OCI-LY3 (cell line): ENCODE measurements around the gene NCKAP5.

ENCODE experiments used
- EZH2phosphoT487 ChIP-seq: fragments of 200-600 bp; shearing (Covaris generic); IDR thresholded peaks from 2 replicates; pipeline ENCODE4 v1.6.1; 2018; ENCODE audit warnings: antibody characterized with exemption, mixed run types, low read depth
- TF ChIP-seq, protein P1 (sequence below): fragments of 200-600, 300-600 bp; sonication (generic); IDR thresholded peaks from 2 replicates; pipeline ENCODE4 v1.5.1; 2014; ENCODE audit warnings: antibody characterized with exemption, low read length, low read depth

DNA sequence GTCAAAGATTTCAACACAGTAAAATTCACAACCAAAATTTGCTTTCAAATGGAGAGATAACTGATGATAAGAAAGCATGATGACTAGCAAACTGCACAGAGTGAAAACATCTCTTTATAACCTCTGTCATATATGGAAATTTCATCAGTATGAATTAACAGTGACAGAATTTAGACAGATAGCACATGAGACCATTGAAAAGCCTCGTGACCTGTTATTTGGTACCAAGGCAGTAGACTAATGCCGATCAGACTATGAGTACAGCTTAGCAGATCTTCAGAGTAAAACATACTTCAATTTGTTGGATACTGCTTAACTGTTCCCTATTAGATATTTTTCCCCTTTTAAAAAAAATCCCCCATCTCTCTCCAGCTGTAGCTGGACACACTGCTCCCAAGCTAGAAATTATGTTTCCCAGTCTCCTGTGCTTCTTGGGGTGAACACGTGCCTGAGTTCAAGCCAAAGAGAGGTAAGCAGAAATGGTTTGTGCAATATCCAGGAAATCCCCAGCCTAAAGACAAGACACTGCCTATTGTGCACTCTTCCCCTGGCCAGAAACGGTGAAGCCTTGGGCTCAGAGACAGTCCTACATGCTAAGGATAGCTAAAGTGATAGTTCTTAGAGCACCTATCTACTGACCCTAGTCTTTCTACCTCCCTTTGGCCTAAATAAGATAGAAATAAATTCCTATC, 256.1 kb downstream of the NCKAP5 start:
- TF ChIP-seq, protein P1, sequence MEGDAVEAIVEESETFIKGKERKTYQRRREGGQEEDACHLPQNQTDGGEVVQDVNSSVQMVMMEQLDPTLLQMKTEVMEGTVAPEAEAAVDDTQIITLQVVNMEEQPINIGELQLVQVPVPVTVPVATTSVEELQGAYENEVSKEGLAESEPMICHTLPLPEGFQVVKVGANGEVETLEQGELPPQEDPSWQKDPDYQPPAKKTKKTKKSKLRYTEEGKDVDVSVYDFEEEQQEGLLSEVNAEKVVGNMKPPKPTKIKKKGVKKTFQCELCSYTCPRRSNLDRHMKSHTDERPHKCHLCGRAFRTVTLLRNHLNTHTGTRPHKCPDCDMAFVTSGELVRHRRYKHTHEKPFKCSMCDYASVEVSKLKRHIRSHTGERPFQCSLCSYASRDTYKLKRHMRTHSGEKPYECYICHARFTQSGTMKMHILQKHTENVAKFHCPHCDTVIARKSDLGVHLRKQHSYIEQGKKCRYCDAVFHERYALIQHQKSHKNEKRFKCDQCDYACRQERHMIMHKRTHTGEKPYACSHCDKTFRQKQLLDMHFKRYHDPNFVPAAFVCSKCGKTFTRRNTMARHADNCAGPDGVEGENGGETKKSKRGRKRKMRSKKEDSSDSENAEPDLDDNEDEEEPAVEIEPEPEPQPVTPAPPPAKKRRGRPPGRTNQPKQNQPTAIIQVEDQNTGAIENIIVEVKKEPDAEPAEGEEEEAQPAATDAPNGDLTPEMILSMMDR, result no peak
- no peak for TF ChIP-seq EZH2phosphoT487
